Activated CD4-positive, alpha-beta T cell treated with anti-CD3 and anti-CD28 coated beads, Interleukin-2, Interleukin-6, amounts not matched to agents 100 ng/mL and 50 ng/mL, durations not matched to agents 16 hours and 8 hours (primary cell): ENCODE data around the gene OSBPL2.

Experiments used
- DNase-seq: peaks from one replicate; pipeline ENCODE4 v3.0.0-alpha.2; 2020

Gene OSBPL2

GRCh38 chr20:62237801-62238568, at the start of gene OSBPL2:
Gene OSBPL2 (plus strand): TSS chr20:62238521. CDS start chr20:62256185, 17,664 bp downstream.
- peak; percentile 100 for DNase-seq

DNA sequence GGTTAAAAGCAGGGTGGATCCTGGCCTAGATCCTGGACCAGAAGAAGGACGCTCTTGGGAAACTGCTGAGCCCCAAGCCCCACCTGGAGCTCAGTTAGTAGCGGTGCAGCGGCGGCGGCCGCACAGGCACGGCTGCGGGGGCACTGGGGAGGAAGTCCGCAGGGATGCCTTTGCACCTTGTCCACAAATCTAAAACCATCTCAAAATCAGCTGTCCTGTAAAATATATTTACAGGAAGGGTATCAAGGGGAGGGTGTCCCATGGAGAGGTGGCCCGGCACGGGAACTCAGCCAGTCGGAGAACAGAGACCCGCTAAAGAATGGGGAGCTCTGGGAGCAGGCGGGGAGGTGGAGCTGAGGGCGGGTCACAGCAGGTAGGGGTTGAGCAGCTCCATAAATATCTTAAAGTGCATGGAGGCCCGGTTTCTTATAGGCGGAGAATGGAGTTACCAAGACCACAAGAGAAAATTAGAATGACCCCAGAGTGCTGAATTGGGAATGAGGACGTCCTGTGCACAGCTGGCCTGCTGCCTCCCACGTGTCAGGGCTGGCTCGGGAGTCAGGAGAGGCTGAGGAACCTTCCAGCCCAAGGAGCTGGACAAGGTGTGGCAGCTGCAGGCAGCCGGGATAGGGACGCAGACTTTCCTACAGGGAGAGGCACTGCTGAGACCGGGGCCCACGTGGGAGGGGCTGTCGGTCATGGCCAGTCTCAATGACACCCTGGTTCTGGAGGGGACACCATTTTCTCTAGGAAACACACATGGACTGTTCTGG, 47.5 kb upstream of the OSBPL2 start:
- DNase-seq = no peak

- DNase-seq = no peak
Observed at GRCh38 chr20:62191781-62192559, 46.4 kb upstream of the OSBPL2 start.

DNA sequence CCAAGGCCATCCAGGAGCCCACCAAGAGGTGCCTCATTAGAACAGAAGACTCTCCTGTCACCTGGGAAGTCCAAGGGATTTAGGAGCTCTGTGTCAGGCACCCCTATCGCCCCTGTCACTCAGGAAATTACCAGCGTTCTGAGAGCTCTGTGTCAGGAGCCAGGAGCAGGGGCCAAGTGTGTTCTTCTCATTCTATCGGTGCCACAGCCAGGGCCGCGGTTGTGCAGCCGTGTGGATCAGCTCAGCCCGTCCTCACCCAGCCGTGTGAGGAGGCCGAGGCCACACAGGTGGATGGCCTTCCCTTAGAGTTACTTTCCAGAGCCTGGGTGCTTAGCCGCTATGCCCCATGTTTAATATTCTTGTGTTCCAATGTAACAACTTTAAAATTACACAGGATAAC, 45.7 kb upstream of the OSBPL2 start:
- no peak for DNase-seq

GRCh38 chr20:62193079-62194025, 45.0 kb upstream of the OSBPL2 start:
- no peak for DNase-seq

DNA sequence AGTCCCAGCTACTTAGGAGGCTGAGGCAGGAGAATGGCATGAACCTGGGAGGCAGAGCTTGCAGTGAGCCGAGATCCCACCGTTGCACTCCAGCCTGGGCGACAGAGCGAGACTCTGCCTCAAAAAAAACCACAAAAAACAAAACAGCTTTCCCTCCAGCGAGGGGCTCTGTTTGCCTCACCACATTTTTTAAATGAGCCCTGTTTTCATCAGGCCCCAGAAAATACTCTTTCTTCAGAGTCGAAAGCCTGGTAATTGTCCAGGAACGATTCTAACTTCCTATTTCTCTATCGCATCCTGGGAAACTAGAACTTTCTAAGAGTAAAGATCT, 43.3 kb upstream of the OSBPL2 start:
- no peak for DNase-seq

- DNase-seq = no peak
Observed at GRCh38 chr20:62195736-62196135, 42.6 kb upstream of the OSBPL2 start.

DNA sequence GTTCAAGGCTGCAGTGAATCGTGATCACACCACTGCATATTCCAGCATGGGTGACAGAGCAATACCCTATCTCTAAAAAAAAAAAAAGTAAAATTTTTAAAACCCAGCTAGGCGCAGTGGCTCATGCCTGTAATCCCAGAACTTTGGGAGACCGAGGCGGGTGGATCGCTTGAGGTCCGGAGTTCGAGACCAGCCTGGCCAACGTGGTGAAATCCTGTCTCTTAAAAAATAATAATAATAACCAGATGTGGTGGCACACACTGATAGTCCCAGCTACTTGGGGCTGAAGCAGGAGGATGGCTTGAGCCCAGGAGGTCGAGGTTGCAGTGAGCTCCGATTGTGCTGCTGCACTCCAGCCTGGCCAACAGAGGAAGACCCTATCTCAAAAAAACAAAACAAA, 42.0 kb upstream of the OSBPL2 start:
- no peak for DNase-seq

- no peak for DNase-seq
Observed at GRCh38 chr20:62197311-62197710, 41.0 kb upstream of the OSBPL2 start.

GRCh38 chr20:62197801-62198200, 40.5 kb upstream of the OSBPL2 start:
- DNase-seq = no peak

DNA sequence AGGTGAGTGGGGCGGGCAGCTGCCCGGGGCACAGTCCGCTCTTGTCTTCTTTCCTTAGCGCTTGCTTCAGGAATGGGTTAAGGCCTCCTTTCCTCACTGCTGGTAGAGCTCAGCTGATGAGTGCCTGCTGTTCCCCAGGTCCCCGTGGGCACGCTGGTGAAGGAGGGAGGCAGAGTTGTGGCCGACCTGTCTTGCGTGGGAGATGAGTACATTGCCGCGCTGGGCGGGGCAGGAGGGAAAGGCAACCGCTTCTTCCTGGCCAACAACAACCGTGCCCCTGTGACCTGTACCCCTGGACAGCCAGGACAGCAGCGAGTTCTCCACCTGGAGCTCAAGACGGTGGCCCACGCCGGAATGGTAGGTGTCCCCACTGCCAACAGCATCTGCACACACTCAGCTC, 39.8 kb upstream of the OSBPL2 start:
- no peak for DNase-seq

DNA sequence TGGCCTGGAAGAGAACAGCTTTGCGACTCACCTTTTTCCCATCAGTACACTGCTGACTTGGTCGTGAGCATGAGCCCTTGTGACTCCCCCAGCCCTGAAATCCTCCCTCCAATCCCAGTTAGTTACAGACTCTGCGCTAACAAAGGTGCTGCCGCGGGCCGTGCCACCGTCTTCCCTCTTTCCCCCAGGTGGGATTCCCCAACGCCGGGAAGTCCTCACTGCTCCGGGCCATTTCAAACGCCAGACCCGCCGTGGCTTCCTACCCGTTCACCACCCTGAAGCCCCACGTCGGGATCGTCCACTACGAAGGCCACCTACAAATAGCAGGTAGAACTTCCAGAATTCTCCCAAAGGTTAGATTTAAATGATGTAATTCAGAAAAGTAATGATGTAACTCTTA, 39.4 kb upstream of the OSBPL2 start:
- DNase-seq = no peak

GRCh38 chr20:62200491-62201172, 37.7 kb upstream of the OSBPL2 start:
- DNase-seq = no peak

- no peak for DNase-seq
Observed at GRCh38 chr20:62201173-62202082, 36.9 kb upstream of the OSBPL2 start.

DNA sequence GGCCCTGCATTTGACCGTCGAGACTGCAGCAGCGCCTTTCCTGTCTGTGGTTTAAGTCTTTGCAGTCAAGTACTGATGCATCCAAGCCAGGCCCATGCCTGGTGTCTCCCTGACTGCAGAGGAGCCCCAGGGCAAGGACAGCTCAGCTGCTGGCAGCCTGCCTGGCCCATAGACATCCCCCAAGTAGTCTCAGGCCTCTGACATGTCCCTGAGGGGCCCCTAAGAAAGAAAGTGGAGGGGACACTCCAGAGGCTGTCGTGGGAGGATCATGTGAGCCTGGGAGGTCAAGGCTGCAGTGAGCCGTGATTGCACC, 36.3 kb upstream of the OSBPL2 start:
- no peak for DNase-seq

GRCh38 chr20:62202676-62203377, 35.5 kb upstream of the OSBPL2 start:
- no peak for DNase-seq

DNA sequence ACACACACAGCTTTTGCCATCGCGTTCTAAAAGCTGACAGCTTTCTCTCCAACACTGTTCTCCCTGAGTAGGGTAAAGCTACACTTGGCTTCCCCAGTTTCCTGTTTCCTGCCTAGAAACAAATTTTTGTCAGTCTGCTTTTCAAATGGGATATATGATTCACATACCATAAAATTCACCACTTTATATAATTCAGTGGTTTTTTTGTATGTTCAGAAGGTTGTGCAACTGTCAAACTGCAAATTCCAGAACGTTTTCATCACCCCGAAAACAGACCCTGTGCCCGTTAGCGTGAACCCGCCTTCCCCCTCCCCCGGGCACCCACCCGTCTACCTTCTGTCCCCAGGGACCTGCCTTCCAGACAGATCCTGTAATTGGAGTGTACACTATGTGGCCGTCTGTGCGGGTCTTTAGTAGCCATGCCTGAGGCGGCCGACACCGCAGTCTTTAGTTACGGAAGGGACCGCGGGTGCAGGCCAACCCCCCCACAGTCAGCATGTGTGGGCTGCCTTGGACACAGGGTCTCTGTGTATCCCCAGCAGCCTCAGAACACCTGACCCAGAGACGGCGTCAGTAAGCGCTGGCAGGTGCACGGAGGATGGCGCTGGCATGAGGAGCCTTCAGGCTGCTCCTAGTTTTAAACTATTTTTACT, 34.8 kb upstream of the OSBPL2 start:
- no peak for DNase-seq

DNA sequence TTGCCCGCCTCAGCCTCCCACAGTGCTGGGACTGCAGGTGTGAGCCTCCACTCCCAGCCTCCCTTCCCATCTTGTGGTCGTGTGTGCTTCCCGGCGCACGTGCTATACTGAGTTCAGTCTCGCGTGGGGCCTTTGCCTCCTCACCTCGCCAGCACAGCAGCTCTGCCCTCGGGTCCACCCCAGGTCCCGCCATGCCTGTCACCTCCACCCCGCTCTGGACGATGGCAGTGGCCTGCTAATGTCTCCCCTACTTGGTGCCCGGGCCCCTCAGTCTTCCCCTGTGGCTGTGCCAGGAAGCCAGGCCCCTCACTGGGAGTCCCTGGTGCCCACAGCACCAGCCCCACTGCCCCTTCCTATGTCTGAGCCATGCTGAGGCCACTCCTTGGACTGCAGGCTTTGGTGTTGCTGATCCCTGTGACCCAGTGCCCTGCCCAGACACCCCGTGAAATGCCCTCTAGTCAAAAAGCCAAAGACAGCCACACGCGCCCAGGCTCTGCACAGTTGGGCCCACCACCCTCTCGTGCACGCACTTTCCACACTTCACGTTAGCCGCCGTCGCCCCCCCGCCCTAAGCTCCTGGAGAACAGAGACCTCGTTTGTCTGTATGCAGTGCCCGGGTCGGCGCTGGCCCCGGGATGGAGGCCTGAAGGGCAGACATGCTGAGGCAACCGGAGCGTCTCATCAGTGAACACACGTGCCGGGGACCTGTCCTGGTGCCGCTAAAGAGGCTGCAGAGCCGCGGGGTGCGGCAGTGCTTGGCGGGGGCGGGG, 32.5 kb upstream of the OSBPL2 start:
- DNase-seq = no peak

- no peak for DNase-seq
Observed at GRCh38 chr20:62206388-62206775, 31.9 kb upstream of the OSBPL2 start.
